GM23248 (cell line): ENCODE measurements around the gene TPBGL.

Source experiments
- EZH2 ChIP-seq: fragments of 200-600 bp; sonication (generic); IDR thresholded peaks from 2 replicates; pipeline ENCODE4 v1.6.1; 2018; ENCODE audit warnings: antibody characterized with exemption, mild to moderate bottlenecking; ENCODE audit not compliant: insufficient read depth, poor library complexity, severe bottlenecking
- EZH2phosphoT487 ChIP-seq: fragments of 200-600 bp; sonication (generic); IDR thresholded peaks from 2 replicates; pipeline ENCODE4 v1.6.1; 2018; ENCODE audit warnings: antibody characterized with exemption, moderate library complexity, mild to moderate bottlenecking, low read depth; ENCODE audit not compliant: insufficient read depth

GRCh38 chr11:75254326-75254725, 13.8 kb downstream of the TPBGL start:
- no peak for TF ChIP-seq EZH2
- TF ChIP-seq EZH2phosphoT487 = no peak
